B cell (primary cell): ENCODE measurements around the gene PCDHGB1. TPM values are rescaled to one million over a fixed set of nuclear protein-coding genes. Genes with fewer than 3 reads are reported as not detected.

Source experiments
- ATAC-seq: fragments of 200-7000 bp; cut with Tn5 transposase; one replicate; pipeline ENCODE4 v1.10.0; 2021; ENCODE audit warnings: low read depth, mild to moderate bottlenecking, moderate number of reproducible peaks, moderate library complexity
- CTCF ChIA-PET: fragments of 350-600 bp; sonication (Branson Sonifier 250); formaldehyde crosslinking; loops from one replicate; lab custom pipeline; 2021; ENCODE audit warnings: antibody characterized with exemption, inconsistent platforms; lab: Charles Lee
- POLR2A ChIA-PET: fragments of 350-600 bp; sonication (Branson Sonifier 250); formaldehyde crosslinking; loops from one replicate; lab custom pipeline; 2021; ENCODE audit warnings: antibody characterized with exemption; lab: Charles Lee
- DNase-seq: peaks from one replicate; pipeline ENCODE4 v3.0.0; 2013
- H2AFZ ChIP-seq: 2 replicates; pipeline ENCODE4 v1.6.1; 2012; ENCODE audit warnings: mild to moderate bottlenecking, low read depth, low read length; ENCODE audit not compliant: insufficient read depth, poor library complexity, severe bottlenecking
- H3K27ac ChIP-seq, 2 donors: 1 replicate in 1 of 2; 2 replicates in 1 of 2; pipeline ENCODE4 v1.5.1; 2012 to 2013; ENCODE audit warnings: low read length in 2 of 2, mild to moderate bottlenecking in 2 of 2, moderate library complexity in 1 of 2
- H3K27me3 ChIP-seq, 4 experiments: fragments of 200-600 bp in 1 of 4; sonication (generic) in 1 of 4; replicated peaks in 1 of 4; 1 replicate in 2 of 4; 2 replicates in 2 of 4; pipeline versions ENCODE4 v1.6.1 to v1.7.0; 2013 to 2016; ENCODE audit warnings: low read length in 3 of 4, mild to moderate bottlenecking in 2 of 4, mixed read lengths in 1 of 4, moderate library complexity in 1 of 4; ENCODE audit not compliant: insufficient read depth in 4 of 4, control insufficient read depth in 3 of 4; ENCODE audit errors: control extremely low read depth in 1 of 4
- H3K36me3 ChIP-seq, 2 experiments: replicated peaks in 1 of 2; 1 replicate in 1 of 2; 2 replicates in 1 of 2; pipeline versions ENCODE4 v1.6.1 to v1.7.1; 2013; ENCODE audit warnings: low read length in 1 of 2; ENCODE audit not compliant: insufficient read depth in 2 of 2, control insufficient read depth in 1 of 2; ENCODE audit errors: control extremely low read depth in 1 of 2, extremely low read depth in 1 of 2
- H3K4me1 ChIP-seq, 2 donors: fragments of 200-600 bp in 1 of 2; sonication (generic) in 1 of 2; 1 replicate in 1 of 2; 2 replicates in 1 of 2; pipeline versions ENCODE4 v1.5.1 to v1.6.1; 2013 to 2017; ENCODE audit warnings: low read length in 2 of 2; ENCODE audit not compliant: control insufficient read depth in 2 of 2, insufficient read depth in 2 of 2
- H3K4me2 ChIP-seq: replicated peaks from 2 replicates; pipeline ENCODE3; 2012; ENCODE audit warnings: mild to moderate bottlenecking, low read depth, low read length; ENCODE audit not compliant: poor library complexity, severe bottlenecking
- H3K4me3 ChIP-seq, 5 experiments: fragments of 200-600 bp in 1 of 5; sonication (generic) in 1 of 5; 1 replicate in 3 of 5; 2 replicates in 2 of 5; pipeline versions ENCODE4 v1.5.1 to v1.7.0; 2011 to 2016; ENCODE audit warnings: low read length in 4 of 5, mild to moderate bottlenecking in 4 of 5, low read depth in 2 of 5, control low read depth in 1 of 5, moderate library complexity in 1 of 5; ENCODE audit not compliant: insufficient read depth in 1 of 5; ENCODE audit errors: control extremely low read depth in 1 of 5, extremely low read depth in 1 of 5
- H3K79me2 ChIP-seq: fragments of 200-600 bp; sonication (generic); one replicate; pipeline ENCODE4 v1.6.0; 2016; ENCODE audit warnings: low read length; ENCODE audit not compliant: control insufficient read depth, insufficient read depth
- H3K9ac ChIP-seq: fragments of 200-600 bp; sonication (generic); 2 replicates; pipeline ENCODE4 v1.6.1; 2017; ENCODE audit warnings: mild to moderate bottlenecking, low read length, moderate library complexity
- H3K9me3 ChIP-seq, 3 donors: one replicate each; pipeline versions ENCODE4 v1.6.1 to v1.7.1; 2013; ENCODE audit warnings: low read length in 2 of 3; ENCODE audit not compliant: control insufficient read depth in 2 of 3, insufficient read depth in 1 of 3; ENCODE audit errors: control extremely low read depth in 1 of 3
- H4K20me1 ChIP-seq: 2 replicates; pipeline ENCODE4 v1.6.0; 2012; ENCODE audit warnings: mild to moderate bottlenecking, low read length; ENCODE audit not compliant: insufficient read depth, control insufficient read depth, poor library complexity, severe bottlenecking
- H3K27ac Mint-ChIP-seq: one replicate; pipeline ENCODE4 v1.8.0; 2021; ENCODE audit warnings: mixed read lengths
- H3K27me3 Mint-ChIP-seq: one replicate; pipeline ENCODE4 v1.8.0; 2021; ENCODE audit warnings: mixed read lengths
- H3K4me1 Mint-ChIP-seq: one replicate; pipeline ENCODE4 v1.8.0; 2021; ENCODE audit warnings: mixed read lengths
- H3K4me3 Mint-ChIP-seq: one replicate; pipeline ENCODE4 v1.8.0; 2021; ENCODE audit warnings: mixed read lengths
- H3K9me3 Mint-ChIP-seq: one replicate; pipeline ENCODE4 v1.8.0; 2022; ENCODE audit warnings: mixed read lengths; ENCODE audit not compliant: insufficient read depth
- EZH2 ChIP-seq: IDR thresholded peaks from 2 replicates; pipeline ENCODE4 v1.6.1; 2012; ENCODE audit warnings: borderline replicate concordance, low read depth, mild to moderate bottlenecking, moderate library complexity, low read length; ENCODE audit not compliant: insufficient read depth, poor library complexity, severe bottlenecking
- WGBS: methylation state at CpG from one replicate; pipeline ENCODE4 v1.1.5; 2013; ENCODE audit warnings: missing lambda C conversion rate; ENCODE audit not compliant: insufficient coverage; 5-methylcytosine and 5-hydroxymethylcytosine counted together
- intact Hi-C: fragments of 100-400 bp; cut with micrococcal nuclease; formaldehyde crosslinking; loops from one replicate; pipeline ENCODE4 v1.10.0; 2022
- polyA minus RNA-seq: library from RNA; depleted of rRNA, polyadenylated mRNA; stranded (reverse); fragments of >200 nt; gene quantifications from 2 replicates; pipeline ENCODE4 v1.2.3, GENCODE V29; 2012
- polyA plus RNA-seq: library from polyadenylated mRNA; depleted of rRNA; stranded (reverse); fragments of >200 nt; gene quantifications from 2 replicates; pipeline ENCODE4 v1.2.3, GENCODE V29; 2012
- total RNA-seq, 2 donors: library from RNA; stranded (reverse); fragments of 120-200 nt in 1 of 2; gene quantifications; 1 replicate in 1 of 2; 2 replicates in 1 of 2; pipeline versions ENCODE4 v1.2.3 to v1.2.4, GENCODE V29; 2013 to 2022
- TF ChIP-seq, protein P1 (sequence below): fragments of 200-600 bp; IDR thresholded peaks from one replicate; pipeline ENCODE4 v1.8.0; 2022; ENCODE audit warnings: antibody characterized with exemption, mild to moderate bottlenecking

PCDHGB1 gene
- total RNA-seq (0.66 and 0.69 TPM in 2 replicates), polyA plus RNA-seq (0.09 and 0.10 TPM in 2 replicates), polyA minus RNA-seq (0.50 and 0.77 TPM in 2 replicates)
- 0.21 TPM for total RNA-seq (2013)

GRCh38 chr5:141349917-141350619 lies at the start of gene PCDHGB1:
Gene PCDHGB1, plus strand, starts transcription at chr5:141350099. Its CDS starts 162 bp downstream, at chr5:141350261.
- H3K4me3 Mint-ChIP-seq: peak within 1 kb of the TSS; percentile 55
- H3K4me3 ChIP-seq: peak within 1 kb of the TSS in 2 of 5 experiments; percentile 21 to 44
- WGBS: 32% methylated on average over 29 of the region's 29 CpGs
- H3K9me3 ChIP-seq: peaks cover 2 to 49% (median 31%) of the 10 kb centered on the region in 3 donors
- peaks cover 58% of the 10 kb centered on the region for H3K27me3 Mint-ChIP-seq
- peaks cover 3% of the 10 kb centered on the region for H3K4me1 Mint-ChIP-seq
- peak within 1 kb of the TSS; percentile 22 for H2AFZ ChIP-seq
- peaks cover 0 to 52% (median 26%) of the 10 kb centered on the region in 4 experiments for H3K27me3 ChIP-seq
- no peak within 1 kb of the TSS for H3K27ac Mint-ChIP-seq
- no peak within 1 kb of the TSS for H3K27ac ChIP-seq
- ATAC-seq (no peak), DNase-seq (peak; percentile 29)
- no peaks in the 10 kb centered on the region for H3K4me1 ChIP-seq
- ChIA-PET CTCF (interaction anchor here (1.1 to 1.2 kb wide), 3 partner anchors 19 to 207 kb away, joined by 3 to 5 read pairs (median 3); partner anchors contain the start of gene PCDHGA1), POLR2A (no interaction called here)
- peak within 1 kb of the TSS; percentile 28 for H3K4me2 ChIP-seq
- no peaks in the 10 kb centered on the region for H3K36me3 ChIP-seq
- H3K9me3 Mint-ChIP-seq: peaks cover 13% of the 10 kb centered on the region
- H3K79me2 ChIP-seq: no peaks in the 10 kb centered on the region
- intact Hi-C loops: no loop called here
- H3K9ac ChIP-seq: no peak within 1 kb of the TSS
- TF ChIP-seq EZH2: no peak
- TF ChIP-seq, protein P1, sequence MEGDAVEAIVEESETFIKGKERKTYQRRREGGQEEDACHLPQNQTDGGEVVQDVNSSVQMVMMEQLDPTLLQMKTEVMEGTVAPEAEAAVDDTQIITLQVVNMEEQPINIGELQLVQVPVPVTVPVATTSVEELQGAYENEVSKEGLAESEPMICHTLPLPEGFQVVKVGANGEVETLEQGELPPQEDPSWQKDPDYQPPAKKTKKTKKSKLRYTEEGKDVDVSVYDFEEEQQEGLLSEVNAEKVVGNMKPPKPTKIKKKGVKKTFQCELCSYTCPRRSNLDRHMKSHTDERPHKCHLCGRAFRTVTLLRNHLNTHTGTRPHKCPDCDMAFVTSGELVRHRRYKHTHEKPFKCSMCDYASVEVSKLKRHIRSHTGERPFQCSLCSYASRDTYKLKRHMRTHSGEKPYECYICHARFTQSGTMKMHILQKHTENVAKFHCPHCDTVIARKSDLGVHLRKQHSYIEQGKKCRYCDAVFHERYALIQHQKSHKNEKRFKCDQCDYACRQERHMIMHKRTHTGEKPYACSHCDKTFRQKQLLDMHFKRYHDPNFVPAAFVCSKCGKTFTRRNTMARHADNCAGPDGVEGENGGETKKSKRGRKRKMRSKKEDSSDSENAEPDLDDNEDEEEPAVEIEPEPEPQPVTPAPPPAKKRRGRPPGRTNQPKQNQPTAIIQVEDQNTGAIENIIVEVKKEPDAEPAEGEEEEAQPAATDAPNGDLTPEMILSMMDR: peak; percentile 31
- no peaks in the 10 kb centered on the region for H4K20me1 ChIP-seq

GRCh38 chr5:141303756-141304155 lies 46.1 kb upstream of the PCDHGB1 start, which contains the start of gene SLC25A2:
Gene SLC25A2, minus strand, starts transcription at chr5:141304049. Its CDS starts 184 bp downstream, at chr5:141303865.
- H3K36me3 ChIP-seq: no peaks in the 10 kb centered on the region
- H3K4me1 ChIP-seq: no peaks in the 10 kb centered on the region
- intact Hi-C loops: no loop called here
- DNase-seq: no peak
- peaks cover 41% of the 10 kb centered on the region for H3K79me2 ChIP-seq
- no peak within 1 kb of the TSS for H3K4me2 ChIP-seq
- H3K4me3 ChIP-seq: no peak within 1 kb of the TSS
- H3K9ac ChIP-seq: no peak within 1 kb of the TSS
- H4K20me1 ChIP-seq: no peaks in the 10 kb centered on the region
- H3K27me3 Mint-ChIP-seq: no peaks in the 10 kb centered on the region
- TF ChIP-seq EZH2: no peak
- TF ChIP-seq, protein P1: no peak
- WGBS: 79% methylated on average over 34 of the region's 36 CpGs
- no peak within 1 kb of the TSS for H3K27ac Mint-ChIP-seq
- H3K27me3 ChIP-seq: no peaks in the 10 kb centered on the region
- CTCF ChIA-PET: interaction anchor here (0.5 kb wide), 1 partner anchor 288 kb away, joined by 4 read pairs; no protein-coding TSS in a partner anchor
- no peak within 1 kb of the TSS for H2AFZ ChIP-seq
- H3K27ac ChIP-seq: no peak within 1 kb of the TSS
- POLR2A ChIA-PET: no interaction called here
- H3K9me3 ChIP-seq: peaks cover 5 to 83% (median 70%) of the 10 kb centered on the region in 3 donors
- ATAC-seq: no peak
- no peaks in the 10 kb centered on the region for H3K4me1 Mint-ChIP-seq
- H3K9me3 Mint-ChIP-seq: peaks cover 14% of the 10 kb centered on the region
- no peak within 1 kb of the TSS for H3K4me3 Mint-ChIP-seq
